NCI-H1105 (cell line): ENCODE results near the gene PROM2.
"Not testable (repeated sequence)": the region's sequence is repeated elsewhere in the genome, so short reads cannot be mapped to it uniquely, and the experiment has no call there.

Experiments
- DNase-seq: peaks from one replicate; lab custom pipeline; 2025; lab: John Stamatoyannopoulos, UW

Gene PROM2

GRCh38 chr2:95268211-95269035 lies 5.8 kb upstream of the PROM2 start:
- DNase-seq, result no peak

- DNase-seq, result no peak
These were observed 5.1 kb upstream of the PROM2 start for GRCh38 chr2:95269036-95269680.

- not testable (repeated sequence) for DNase-seq
These were observed 4.5 kb upstream of the PROM2 start for GRCh38 chr2:95269745-95270144.

DNA sequence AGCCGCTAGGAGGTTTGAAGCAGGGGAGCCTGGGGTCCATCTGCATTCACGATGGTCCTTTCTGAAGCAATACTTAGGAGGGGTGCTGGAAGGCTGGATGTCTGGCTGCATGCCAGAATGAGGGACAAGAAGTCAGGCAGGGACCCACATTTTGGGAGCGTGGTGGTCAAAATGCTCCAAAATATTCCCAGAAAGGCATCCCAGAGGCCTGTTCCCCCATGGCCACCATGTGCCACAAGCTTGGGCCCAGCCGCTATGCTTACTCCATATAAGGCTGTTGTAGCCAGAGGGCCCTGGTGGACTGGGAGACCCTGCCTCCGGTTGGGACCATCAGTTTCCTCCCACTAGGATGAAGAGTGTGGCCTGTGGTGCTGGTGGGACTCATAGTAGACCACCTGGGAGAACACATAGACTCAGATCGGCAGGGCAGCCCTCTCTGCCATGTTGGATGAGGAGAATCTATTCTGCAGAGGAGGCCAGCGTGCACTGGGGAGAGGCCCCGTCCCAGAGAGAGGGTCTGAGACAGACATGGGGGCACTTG lies 3.6 kb upstream of the PROM2 start:
- DNase-seq, result no peak

- no peak for DNase-seq
These were observed 2.8 kb upstream of the PROM2 start for GRCh38 chr2:95271381-95271971.

DNA sequence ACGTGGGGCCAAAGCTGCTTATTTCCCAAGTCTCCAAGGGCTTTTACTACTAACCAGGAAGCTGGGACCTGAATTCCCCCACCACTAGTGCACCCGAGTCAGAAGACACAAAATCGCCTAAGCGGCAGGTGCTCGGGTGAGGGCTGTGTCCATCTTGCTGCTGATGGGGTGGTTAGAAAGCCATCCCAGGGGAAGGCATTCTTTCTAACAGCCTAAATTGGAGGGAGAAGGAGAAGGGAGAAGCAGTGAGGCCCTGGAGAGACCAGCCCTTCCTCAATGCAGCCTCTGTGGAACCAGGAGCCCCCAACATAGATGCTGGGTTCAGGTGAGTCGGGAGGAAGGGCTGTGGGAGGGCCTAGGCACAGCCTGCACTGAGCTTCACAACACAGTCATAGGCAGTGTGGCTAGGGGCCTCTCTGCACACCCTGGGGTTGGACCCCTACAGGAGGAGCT lies 1.9 kb upstream of the PROM2 start:
- DNase-seq, result no peak

DNA sequence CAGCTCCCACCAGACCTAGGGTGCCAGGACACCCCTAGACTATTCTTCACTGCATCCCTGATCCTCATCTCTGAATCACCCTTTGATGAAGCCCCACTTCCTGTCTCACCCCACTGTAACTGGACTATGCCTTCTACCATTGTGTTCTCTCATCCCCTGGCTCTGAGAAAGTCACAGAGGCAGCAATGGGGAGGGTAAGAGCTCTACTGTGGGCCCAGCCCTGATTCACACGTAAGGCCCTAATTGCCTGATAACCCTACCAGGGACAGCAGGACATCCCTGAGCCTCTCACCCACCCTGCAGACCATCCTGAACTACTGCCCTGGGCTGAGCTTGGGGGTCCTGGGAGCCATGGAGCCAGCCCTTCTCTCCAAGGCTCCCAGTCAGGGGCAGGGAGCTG lies 1.5 kb upstream of the PROM2 start:
- no peak for DNase-seq

DNA sequence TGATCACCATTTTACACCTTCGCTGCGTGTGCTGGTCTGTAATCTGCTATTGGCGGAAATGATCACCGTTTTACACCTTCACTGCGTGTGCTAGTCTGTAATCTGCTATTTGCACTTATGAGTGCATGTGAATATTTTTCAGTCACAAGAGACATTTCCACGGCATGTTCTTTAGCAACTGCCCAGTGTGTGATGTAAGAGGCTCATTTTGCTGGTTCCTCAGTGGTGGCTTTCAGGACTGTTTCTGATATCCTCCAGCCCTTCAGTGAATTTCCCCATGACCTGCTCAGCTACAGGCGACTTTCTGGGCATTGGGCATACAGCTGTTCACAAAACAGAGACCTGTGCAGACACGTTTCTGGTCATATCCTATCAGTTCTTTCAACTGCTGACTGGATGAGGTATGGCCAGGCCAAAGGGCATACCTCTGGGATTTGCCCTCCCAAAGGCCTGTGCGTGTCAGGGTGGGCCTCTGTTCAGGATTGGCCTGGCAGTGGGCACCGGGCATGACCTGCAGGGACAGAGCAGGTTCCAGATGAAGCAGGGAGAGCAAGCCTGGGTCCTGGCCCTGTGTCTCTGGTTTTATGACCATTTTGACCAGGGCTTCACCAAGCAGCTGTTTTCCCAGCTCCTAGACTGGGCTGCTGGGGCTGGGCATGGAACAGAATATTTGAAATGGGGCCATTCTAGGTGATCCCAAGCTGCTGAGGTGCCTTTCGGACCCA lies 521 bp upstream of the PROM2 start:
- no peak for DNase-seq

DNA sequence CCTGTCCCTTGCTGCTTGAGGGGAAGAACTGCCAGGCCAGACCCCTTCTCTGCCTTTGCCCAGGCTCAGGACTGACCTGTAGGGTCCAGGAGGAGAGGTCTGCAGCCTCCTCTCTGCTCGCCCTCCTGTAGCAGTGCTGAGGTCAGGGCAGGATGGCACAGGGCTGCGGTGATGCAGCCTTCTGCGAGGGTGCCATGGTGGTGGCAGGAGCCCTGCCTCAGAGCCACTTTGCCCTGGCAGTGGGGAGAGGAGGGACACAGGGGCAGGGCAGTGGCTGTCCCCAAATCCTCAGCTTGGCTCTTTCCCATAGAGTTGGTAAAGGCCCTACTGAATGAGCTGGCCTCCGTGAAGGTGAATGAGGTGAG lies 884 bp downstream of the PROM2 start:
- DNase-seq, result no peak

DNA sequence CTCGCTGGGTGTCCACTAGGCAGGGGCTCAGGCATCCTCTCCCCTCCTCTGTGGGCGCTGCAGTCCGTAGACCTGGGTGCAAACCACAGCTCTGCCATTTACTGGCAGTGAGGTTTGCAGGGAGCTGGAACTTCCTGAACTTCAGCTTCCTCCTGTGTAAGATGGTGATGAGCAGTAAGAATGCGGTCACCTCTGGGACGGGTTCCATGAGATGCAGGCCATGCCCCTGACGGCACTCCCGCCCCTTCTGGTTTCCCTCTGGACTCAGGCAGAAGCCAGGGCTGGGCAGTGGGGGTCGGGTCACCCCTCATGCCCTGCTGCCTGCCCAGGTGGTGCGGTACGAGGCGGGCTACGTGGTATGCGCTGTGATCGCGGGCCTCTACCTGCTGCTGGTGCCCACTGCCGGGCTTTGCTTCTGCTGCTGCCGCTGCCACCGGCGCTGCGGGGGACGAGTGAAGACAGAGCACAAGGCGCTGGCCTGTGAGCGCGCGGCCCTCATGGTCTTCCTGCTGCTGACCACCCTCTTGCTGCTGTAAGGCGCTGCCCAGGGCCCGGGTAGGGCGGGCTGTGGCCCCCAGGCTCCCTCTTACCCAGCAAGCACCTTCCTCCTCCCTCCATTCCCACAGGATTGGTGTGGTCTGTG lies 1.5 kb downstream of the PROM2 start:
- no peak for DNase-seq

- no peak for DNase-seq
These were observed 2.1 kb downstream of the PROM2 start for GRCh38 chr2:95276244-95276887.

DNA sequence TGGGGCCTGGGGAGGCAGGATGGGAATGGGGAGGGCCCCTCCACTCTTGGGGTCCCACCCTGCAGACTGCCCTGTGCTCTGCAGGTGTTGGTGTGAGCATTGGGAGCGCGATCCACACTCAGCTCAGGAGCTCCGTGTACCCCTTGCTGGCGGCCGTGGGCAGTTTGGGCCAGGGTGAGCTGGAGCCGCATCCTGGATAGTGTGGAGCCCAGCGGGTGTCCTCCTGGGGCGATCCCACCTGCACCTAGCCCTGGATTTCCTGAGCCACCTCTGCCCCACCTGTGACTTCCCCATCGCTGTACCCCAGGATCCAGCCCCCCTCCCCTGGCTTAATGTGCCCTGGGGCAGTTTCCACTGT lies 2.6 kb downstream of the PROM2 start:
- DNase-seq, result no peak

- no peak for DNase-seq
These were observed 3.1 kb downstream of the PROM2 start for GRCh38 chr2:95277246-95277906.

- DNase-seq, result no peak
These were observed 3.8 kb downstream of the PROM2 start for GRCh38 chr2:95278051-95278471.

- DNase-seq, result no peak
These were observed 4.5 kb downstream of the PROM2 start for GRCh38 chr2:95278637-95279225.

- no peak for DNase-seq
These were observed 5.3 kb downstream of the PROM2 start for GRCh38 chr2:95279435-95280035.

DNA sequence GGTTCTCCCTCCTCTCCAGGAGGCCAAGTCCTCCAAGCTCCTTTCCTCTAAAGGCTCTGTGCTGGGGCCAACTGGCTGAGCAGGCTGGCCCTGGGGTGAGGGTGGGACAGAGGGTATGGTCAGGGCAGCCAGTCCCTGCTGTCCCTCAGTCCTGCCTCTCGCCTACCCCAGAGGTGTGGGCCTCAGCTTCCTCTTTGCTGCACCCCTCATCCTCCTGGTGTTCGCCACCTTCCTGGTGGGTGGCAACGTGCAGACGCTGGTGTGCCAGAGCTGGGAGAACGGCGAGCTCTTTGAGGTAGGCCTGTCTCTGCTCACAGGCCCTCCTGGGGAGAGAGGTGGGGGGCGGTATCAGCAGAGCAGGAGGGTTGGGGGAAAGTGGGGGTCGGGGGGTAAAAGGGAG lies 6.8 kb downstream of the PROM2 start:
- DNase-seq, result no peak

- DNase-seq, result no peak
These were observed 7.5 kb downstream of the PROM2 start for GRCh38 chr2:95281786-95282185.

GRCh38 chr2:95282458-95282857 lies 8.2 kb downstream of the PROM2 start:
- DNase-seq, result no peak

- no peak for DNase-seq
These were observed 9.3 kb downstream of the PROM2 start for GRCh38 chr2:95283562-95283961.
